H7 (cell line): ENCODE measurements around the gene CNTRL. TPM values are rescaled to one million over a fixed set of nuclear protein-coding genes. Genes with fewer than 3 reads are reported as not detected.
"Not testable (repeated sequence)": the region's sequence is repeated elsewhere in the genome, so short reads cannot be mapped to it uniquely, and the experiment has no call there.

Source experiments
- DNase-seq: peaks from one replicate; pipeline ENCODE4 v3.0.0; 2012
- H3K27me3 ChIP-seq: 2 replicates; pipeline ENCODE4 v1.6.0; 2011; ENCODE audit warnings: mild to moderate bottlenecking, low read length; ENCODE audit not compliant: control insufficient read depth, insufficient read depth
- H3K36me3 ChIP-seq: replicated peaks from 2 replicates; pipeline ENCODE4 v1.5.1; 2011; ENCODE audit warnings: low read length; ENCODE audit not compliant: control insufficient read depth, insufficient read depth
- H3K4me3 ChIP-seq: 2 replicates; pipeline ENCODE4 v1.5.1; 2011; ENCODE audit warnings: low read depth, mild to moderate bottlenecking, control low read depth, low read length, moderate library complexity; ENCODE audit not compliant: insufficient read depth
- total RNA-seq: library from RNA; depleted of rRNA; stranded (reverse); fragments of >200 nt; shearing (Covaris generic); gene quantifications from 2 replicates; pipeline ENCODE4 v1.2.3, GENCODE V29; 2014; rRNA removed

CNTRL gene, protein sequence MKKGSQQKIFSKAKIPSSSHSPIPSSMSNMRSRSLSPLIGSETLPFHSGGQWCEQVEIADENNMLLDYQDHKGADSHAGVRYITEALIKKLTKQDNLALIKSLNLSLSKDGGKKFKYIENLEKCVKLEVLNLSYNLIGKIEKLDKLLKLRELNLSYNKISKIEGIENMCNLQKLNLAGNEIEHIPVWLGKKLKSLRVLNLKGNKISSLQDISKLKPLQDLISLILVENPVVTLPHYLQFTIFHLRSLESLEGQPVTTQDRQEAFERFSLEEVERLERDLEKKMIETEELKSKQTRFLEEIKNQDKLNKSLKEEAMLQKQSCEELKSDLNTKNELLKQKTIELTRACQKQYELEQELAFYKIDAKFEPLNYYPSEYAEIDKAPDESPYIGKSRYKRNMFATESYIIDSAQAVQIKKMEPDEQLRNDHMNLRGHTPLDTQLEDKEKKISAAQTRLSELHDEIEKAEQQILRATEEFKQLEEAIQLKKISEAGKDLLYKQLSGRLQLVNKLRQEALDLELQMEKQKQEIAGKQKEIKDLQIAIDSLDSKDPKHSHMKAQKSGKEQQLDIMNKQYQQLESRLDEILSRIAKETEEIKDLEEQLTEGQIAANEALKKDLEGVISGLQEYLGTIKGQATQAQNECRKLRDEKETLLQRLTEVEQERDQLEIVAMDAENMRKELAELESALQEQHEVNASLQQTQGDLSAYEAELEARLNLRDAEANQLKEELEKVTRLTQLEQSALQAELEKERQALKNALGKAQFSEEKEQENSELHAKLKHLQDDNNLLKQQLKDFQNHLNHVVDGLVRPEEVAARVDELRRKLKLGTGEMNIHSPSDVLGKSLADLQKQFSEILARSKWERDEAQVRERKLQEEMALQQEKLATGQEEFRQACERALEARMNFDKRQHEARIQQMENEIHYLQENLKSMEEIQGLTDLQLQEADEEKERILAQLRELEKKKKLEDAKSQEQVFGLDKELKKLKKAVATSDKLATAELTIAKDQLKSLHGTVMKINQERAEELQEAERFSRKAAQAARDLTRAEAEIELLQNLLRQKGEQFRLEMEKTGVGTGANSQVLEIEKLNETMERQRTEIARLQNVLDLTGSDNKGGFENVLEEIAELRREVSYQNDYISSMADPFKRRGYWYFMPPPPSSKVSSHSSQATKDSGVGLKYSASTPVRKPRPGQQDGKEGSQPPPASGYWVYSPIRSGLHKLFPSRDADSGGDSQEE (N-terminal part only)
- total RNA-seq: 9.3 and 16.3 TPM in 2 replicates

DNA sequence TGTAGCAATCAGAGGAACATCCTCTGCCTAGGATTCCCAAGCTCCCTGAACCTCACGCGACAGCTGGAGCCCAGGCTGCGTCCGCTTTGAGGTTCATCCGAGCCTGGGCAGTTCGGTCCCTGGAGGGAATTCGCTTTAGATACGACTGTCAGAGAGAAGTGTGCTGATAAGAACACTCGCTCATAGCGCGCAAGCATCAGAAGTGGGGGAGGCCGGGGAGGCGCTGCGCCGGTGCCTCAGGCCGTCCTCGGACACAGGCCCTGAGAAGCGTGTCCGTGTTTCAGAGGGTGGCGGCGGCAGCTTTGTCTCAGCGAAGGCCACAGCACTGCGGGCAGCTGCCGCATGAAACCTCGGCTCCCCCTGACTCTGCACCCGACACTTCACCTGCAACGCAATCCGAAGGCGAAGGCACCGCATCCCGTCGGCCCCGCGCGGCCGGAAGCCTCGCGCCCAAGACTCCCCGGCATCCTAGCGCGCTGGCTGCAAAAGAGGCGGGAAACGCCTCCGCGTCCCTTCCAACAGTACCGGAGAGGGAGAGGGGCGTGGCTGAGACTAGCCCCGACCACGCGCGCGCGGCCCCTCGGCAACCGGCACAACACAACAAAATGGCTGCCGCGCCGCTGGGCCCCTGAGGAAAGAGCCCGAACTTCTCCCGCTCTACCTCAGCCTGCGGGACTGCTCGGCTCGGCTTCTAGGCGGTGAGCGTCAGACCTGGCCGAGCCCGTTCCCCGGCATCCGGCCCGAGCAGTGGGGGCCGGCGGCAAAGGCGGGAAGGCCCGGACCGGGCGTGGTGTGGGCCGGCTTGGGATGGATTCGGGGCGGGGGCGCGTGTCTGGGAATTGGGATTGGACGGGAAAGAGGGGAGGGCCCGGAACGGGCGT is at the start of gene CNTRL:
Gene CNTRL, plus strand, starts transcription at position 586 of the 881 bp plus-strand sequence. CDS start 13,372 bp downstream, outside the sequence.
- Histone ChIP-seq H3K4me3 (peak within 1 kb of the TSS; percentile 69), H3K36me3 (no peaks in the 10 kb centered on the region), H3K27me3 (peaks cover 54% of the 10 kb centered on the region)
- DNase-seq: peak; percentile 89

DNA sequence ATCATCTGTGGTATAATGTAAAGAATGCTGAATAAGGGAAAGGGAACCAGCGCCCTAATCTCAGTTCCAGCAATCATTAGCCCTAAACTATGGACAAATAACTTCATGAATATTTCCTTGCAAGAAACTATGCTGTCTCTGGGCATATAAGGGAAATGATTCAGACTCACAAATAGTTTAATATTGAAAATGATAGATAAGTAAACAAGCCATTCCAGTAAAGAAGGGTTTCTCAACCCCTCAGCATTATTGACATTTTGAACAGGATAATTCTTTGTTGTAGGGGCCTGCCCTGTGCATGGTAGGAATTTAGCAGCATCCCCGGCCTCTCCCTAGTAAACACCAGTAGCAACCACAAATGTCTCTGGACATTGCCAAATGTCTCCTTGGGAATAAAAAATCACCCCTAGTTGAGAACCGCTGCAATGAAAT is 48.5 kb upstream of the CNTRL start:
- Histone ChIP-seq H3K36me3 (no peaks in the 10 kb centered on the region), H3K27me3 (no peaks in the 10 kb centered on the region), H3K4me3 (no peak overlapping the region)
- no peak for DNase-seq

GRCh38 chr9:121026768-121027167 is 48.0 kb upstream of the CNTRL start:
- Histone ChIP-seq H3K4me3 (no peak overlapping the region), H3K36me3 (no peaks in the 10 kb centered on the region), H3K27me3 (no peaks in the 10 kb centered on the region)
- no peak for DNase-seq

- DNase-seq, H3K4me3 ChIP-seq, H3K36me3 ChIP-seq, H3K27me3 ChIP-seq: not testable (repeated sequence)
Measured at GRCh38 chr9:121028285-121028684, 46.5 kb upstream of the CNTRL start.

DNA sequence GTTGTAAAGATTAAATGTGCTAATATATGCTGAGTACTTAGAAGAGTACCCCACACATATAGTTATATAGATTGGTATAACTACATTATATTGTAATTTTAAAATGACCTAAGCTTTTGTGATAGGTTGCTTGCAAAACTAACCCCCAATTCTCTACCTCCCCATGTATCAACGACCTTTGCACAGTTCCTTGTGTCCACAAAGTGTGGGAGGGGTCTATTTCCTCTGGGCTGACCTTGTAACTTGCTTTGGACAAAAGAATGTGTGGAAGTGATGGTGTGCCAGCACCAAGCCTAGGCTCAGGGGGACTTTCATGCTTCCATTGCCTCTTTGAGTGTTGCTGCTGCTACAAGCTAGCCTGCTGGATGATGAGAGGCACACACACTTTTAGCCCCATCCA is 45.3 kb upstream of the CNTRL start:
- Histone ChIP-seq H3K4me3 (no peak overlapping the region), H3K36me3 (no peaks in the 10 kb centered on the region), H3K27me3 (no peaks in the 10 kb centered on the region)
- DNase-seq: no peak

DNA sequence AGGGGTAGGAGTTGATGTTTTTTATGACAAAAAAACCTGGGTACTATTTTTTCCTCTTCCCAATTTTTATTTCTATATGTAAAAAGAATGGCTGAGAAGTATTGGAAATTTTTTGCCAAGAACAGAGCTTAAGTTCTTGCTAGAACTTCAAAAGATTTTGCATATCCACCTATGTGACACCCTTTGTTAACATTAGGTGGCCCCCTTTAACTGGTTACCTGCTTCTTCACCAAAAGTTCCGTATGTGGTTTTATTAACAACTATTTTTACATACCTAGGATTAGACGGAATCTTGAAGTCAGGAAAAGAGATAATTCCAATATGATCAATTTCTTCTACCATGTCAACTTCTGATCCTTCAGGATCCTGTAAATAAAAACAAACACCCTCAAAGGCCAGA is 40.2 kb upstream of the CNTRL start:
- H3K4me3 ChIP-seq: no peak overlapping the region
- no peak for DNase-seq

GRCh38 chr9:121035717-121036116 is 39.0 kb upstream of the CNTRL start:
- H3K27me3 ChIP-seq, H3K4me3 ChIP-seq, H3K36me3 ChIP-seq, DNase-seq: not testable (repeated sequence)

More for the DNA sequence above, 40.2 kb upstream of the CNTRL start:
- Histone ChIP-seq H3K27me3 (no peaks in the 10 kb centered on the region), H3K36me3 (no peaks in the 10 kb centered on the region)

- Histone ChIP-seq H3K36me3 (no peaks in the 10 kb centered on the region), H3K4me3 (no peak overlapping the region), H3K27me3 (no peaks in the 10 kb centered on the region)
- no peak for DNase-seq
Measured at GRCh38 chr9:121038362-121038761, 36.4 kb upstream of the CNTRL start.

DNA sequence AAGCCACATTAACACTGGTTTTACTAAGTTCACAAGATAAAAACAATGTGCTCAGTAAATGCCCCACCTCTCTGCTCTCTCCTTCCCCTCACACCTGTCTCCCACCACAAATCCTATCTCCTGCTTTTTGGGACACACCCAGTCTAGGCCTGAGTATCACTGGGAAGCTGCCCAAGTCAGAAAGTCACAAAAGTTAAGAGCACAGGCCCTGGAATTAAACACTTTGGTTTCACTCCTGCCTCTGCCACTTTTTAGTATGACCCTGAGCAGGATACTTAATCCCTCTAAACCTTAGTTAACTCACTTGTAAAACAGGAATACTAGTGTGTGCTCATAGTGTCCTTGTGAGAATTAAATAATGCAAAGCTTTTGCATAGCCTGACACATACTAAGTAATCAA is 36.0 kb upstream of the CNTRL start:
- H3K4me3 ChIP-seq: no peak overlapping the region
- H3K27me3 ChIP-seq: no peaks in the 10 kb centered on the region
- DNase-seq: no peak
- H3K36me3 ChIP-seq: no peaks in the 10 kb centered on the region

DNA sequence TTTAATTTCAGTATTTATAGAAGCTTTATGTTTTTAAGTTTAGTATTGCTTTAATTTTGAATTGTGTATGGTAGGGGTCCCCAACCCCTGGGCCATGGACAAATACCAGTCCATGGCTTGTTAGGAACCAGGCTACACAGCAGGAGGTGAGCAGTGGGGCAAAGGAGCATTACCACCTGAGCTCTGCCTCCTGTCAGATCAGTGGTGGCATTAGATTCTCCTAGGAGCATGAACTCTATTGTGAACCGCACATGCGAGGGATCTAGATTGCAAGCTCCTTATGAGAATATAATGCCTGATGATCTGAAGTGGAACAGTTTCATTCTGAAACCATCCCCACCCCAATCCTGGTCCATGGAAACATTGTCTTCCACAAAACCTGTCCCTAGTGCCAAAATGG is 26.6 kb upstream of the CNTRL start:
- Histone ChIP-seq H3K36me3 (no peaks in the 10 kb centered on the region), H3K27me3 (no peaks in the 10 kb centered on the region), H3K4me3 (no peak overlapping the region)
- DNase-seq: no peak

- Histone ChIP-seq H3K27me3 (no peaks in the 10 kb centered on the region), H3K36me3 (no peaks in the 10 kb centered on the region), H3K4me3 (no peak overlapping the region)
- DNase-seq: no peak
Measured at GRCh38 chr9:121048618-121049017, 26.1 kb upstream of the CNTRL start.

DNA sequence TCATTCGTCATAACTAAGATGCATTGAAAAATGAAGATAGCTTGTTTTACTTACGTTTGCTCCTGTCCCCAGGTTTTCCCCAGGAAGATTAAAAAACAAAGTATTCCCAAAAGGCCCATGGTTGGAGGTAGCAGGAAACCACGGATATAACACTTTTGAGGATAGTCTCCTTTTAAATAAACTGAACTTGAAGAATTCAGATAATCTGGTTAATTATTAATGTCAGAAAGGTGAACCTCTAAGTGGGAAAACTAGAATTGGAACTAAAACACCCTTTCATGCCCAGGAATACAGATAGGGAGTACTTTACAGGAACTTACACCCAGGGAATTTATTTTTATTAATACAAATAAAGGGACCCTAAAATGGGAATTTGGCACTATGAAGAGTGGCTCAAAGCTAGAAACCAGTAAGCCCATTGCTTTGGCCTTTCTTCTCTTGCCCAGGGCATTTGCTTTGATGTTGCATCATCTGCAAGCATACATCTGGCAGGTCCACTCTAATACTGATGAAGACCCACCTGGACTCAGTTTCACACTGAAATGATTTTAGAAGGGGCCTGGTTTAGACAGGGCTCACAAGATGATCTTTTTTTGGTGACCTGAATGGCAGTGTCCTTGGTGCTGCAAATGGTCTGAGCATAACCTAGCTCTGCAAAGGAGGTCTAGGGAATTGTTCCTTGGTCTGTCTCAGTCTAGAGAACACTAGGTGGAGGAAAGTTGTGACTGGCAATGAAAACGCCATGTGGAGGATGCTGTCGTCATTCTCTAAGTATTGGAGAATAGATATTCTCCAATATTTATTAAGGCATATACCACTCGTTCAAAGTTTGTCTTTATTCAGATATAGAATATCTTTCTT is 24.4 kb upstream of the CNTRL start, which contains the start of gene C5:
Gene C5, minus strand, starts transcription at position 148 of the 861 bp plus-strand sequence. Its CDS starts 29 bp downstream, at position 119.
- DNase-seq: no peak
- no peaks in the 10 kb centered on the region for H3K27me3 ChIP-seq
- H3K36me3 ChIP-seq: no peaks in the 10 kb centered on the region
- H3K4me3 ChIP-seq: no peak within 1 kb of the TSS

- Histone ChIP-seq H3K4me3 (no peak overlapping the region), H3K36me3 (no peaks in the 10 kb centered on the region), H3K27me3 (no peaks in the 10 kb centered on the region)
- DNase-seq: no peak
Measured at GRCh38 chr9:121053544-121053943, 21.2 kb upstream of the CNTRL start.
